ENCODE results near the gene PFDN5.

- TF ChIP-seq EZH2 (IDR thresholded peaks at IDR 0.05; ENCODE audit: insufficient read depth, poor library complexity, severe bottlenecking) (no peak), EZH2phosphoT487 (IDR thresholded peaks at IDR 0.05; ENCODE audit: insufficient read depth, low read depth) (no peak)
Observed at GRCh38 chr12:53333289-53333688, 37.9 kb downstream of the PFDN5 start.

All from GM23248 (cell line).